Upper lobe of left lung (tissue), 6 donors: ENCODE measurements around the gene MC1R. TPM values are rescaled to one million over a fixed set of nuclear protein-coding genes. Genes with fewer than 3 reads are reported as not detected.
"Not testable (repeated sequence)": the region's sequence is repeated elsewhere in the genome, so short reads cannot be mapped to it uniquely, and the experiment has no call there.

ENCODE experiments used
- ATAC-seq, 2 donors: fragments of 200-7000 bp; cut with Tn5 transposase; one replicate each; pipeline ENCODE4 v1.9.1; 2022; ENCODE audit warnings: mild to moderate bottlenecking in 2 of 2, moderate library complexity in 2 of 2; ENCODE audit not compliant: low FRiP score in 2 of 2
- DNase-seq, 2 donors: peaks; one replicate each; pipeline ENCODE4 v3.0.0-alpha.2; 2019 to 2020
- H3K27ac ChIP-seq, 4 donors: fragments of 200-600 bp; sonication (generic); one replicate each; pipeline ENCODE4 v1.5.1; 2016 to 2019
- H3K27me3 ChIP-seq, 4 donors: fragments of 200-600 bp; sonication (generic); one replicate each; pipeline ENCODE4 v1.5.1; 2017 to 2019
- H3K36me3 ChIP-seq, 4 donors: fragments of 200-600 bp; sonication (generic); one replicate each; pipeline ENCODE4 v1.5.1; 2016 to 2019
- H3K4me1 ChIP-seq, 4 donors: fragments of 200-600 bp; sonication (generic); one replicate each; pipeline ENCODE4 v1.5.1; 2018 to 2019
- H3K4me3 ChIP-seq, 4 donors: fragments of 200-600 bp; sonication (generic); one replicate each; pipeline ENCODE4 v1.5.1; 2017 to 2019; ENCODE audit warnings: mild to moderate bottlenecking in 2 of 4, moderate library complexity in 1 of 4
- H3K9me3 ChIP-seq, 4 donors: fragments of 200-600 bp; sonication (generic); one replicate each; pipeline ENCODE4 v1.5.1; 2018 to 2019
- CTCF ChIP-seq, 6 experiments: fragments of 450-650 bp in 4 of 6; fragments of 200-600 bp in 2 of 6; sonication (generic) in 2 of 6; IDR thresholded peaks; one replicate each; pipeline ENCODE4 v1.5.1; 2016 to 2019; ENCODE audit warnings: antibody characterized with exemption in 6 of 6
- EP300 ChIP-seq, 4 donors: sonication (generic); formaldehyde crosslinking; IDR thresholded peaks; one replicate each; pipeline ENCODE4 v1.5.1; 2017; ENCODE audit warnings: antibody characterized with exemption in 4 of 4, control low read depth in 2 of 4
- POLR2A ChIP-seq, 4 donors: fragments of 450-650 bp; IDR thresholded peaks; one replicate each; pipeline ENCODE4 v1.5.1; 2016 to 2017; ENCODE audit warnings: antibody characterized with exemption in 4 of 4, mild to moderate bottlenecking in 2 of 4
- POLR2AphosphoS5 ChIP-seq, 2 donors: sonication (generic); formaldehyde crosslinking; IDR thresholded peaks; one replicate each; pipeline ENCODE4 v1.5.1; 2017; ENCODE audit warnings: antibody characterized with exemption in 2 of 2
- WGBS, 2 donors: methylation state at CpG; one replicate each; pipeline ENCODE4 v1.1.5; 2017 to 2018; 5-methylcytosine and 5-hydroxymethylcytosine counted together
- total RNA-seq, 6 donors: library from RNA; depleted of rRNA in 4 of 6; stranded (reverse); fragments of >200 nt in 4 of 6; gene quantifications; one replicate each; pipeline versions ENCODE4 v1.1.0 to v1.2.1, GENCODE V29; 2016 to 2021
- donor health status: DM: no; HTN: no; CAD: no; lungs with moderate emphysema.
- donor health status: DM: no; HTN: yes; CAD: no; lungs with severe emphysema.

The MC1R gene
- total RNA-seq, 6 donors from 2014 or later = 4.9 to 44.0 (median 7.0) TPM

- Histone ChIP-seq H3K36me3 (peaks cover 0 to 95% (median 37%) of the 10 kb centered on the region in 4 donors), H3K4me1 (peaks cover 0 to under 1% (median 0%) of the 10 kb centered on the region in 4 donors), H3K9me3 (no peaks in the 10 kb centered on the region), H3K27me3 (no peaks in the 10 kb centered on the region), H3K27ac (no peak overlapping the region), H3K4me3 (no peak overlapping the region)
- ATAC-seq = no peak
- no peak for TF ChIP-seq CTCF (IDR thresholded peaks at IDR 0.05)
- no peak for TF ChIP-seq POLR2AphosphoS5 (IDR thresholded peaks at IDR 0.05)
- TF ChIP-seq EP300 (IDR thresholded peaks at IDR 0.05) = no peak
- TF ChIP-seq POLR2A (IDR thresholded peaks at IDR 0.05) = no peak
- WGBS, 2 donors = 95 to 98% methylated on average over 18 to 22 of the region's 23 CpGs
- no peak for DNase-seq
Measured at GRCh38 chr16:89961920-89962319, 43.3 kb downstream of the MC1R start.

- Histone ChIP-seq H3K9me3 (no peaks in the 10 kb centered on the region), H3K4me1 (no peaks in the 10 kb centered on the region), H3K4me3 (no peak overlapping the region), H3K27me3 (no peaks in the 10 kb centered on the region), H3K27ac (no peak overlapping the region), H3K36me3 (peaks cover 0 to 85% (median 27%) of the 10 kb centered on the region in 4 donors)
- no peak for DNase-seq
- no peak for TF ChIP-seq CTCF (IDR thresholded peaks at IDR 0.05)
- no peak for ATAC-seq
- 84 to 88% methylated on average over 14 to 25 of the region's 26 CpGs for WGBS, 2 donors
Measured at GRCh38 chr16:89962754-89963498, 44.3 kb downstream of the MC1R start.

- no peak for DNase-seq
- H3K36me3 ChIP-seq = peaks cover 0 to 72% (median 22%) of the 10 kb centered on the region in 4 donors
- no peak for TF ChIP-seq POLR2A (IDR thresholded peaks at IDR 0.05)
- no peak overlapping the region for H3K27ac ChIP-seq
- H3K9me3 ChIP-seq = no peaks in the 10 kb centered on the region
- 95 to 97% methylated on average over 7 to 25 of the region's 25 CpGs for WGBS, 2 donors
- no peaks in the 10 kb centered on the region for H3K27me3 ChIP-seq
- peak in 1 of 2 donors; percentile 24 for ATAC-seq
- no peaks in the 10 kb centered on the region for H3K4me1 ChIP-seq
- no peak overlapping the region for H3K4me3 ChIP-seq
Measured at GRCh38 chr16:89964201-89964600, 45.5 kb downstream of the MC1R start.

- no peaks in the 10 kb centered on the region for H3K9me3 ChIP-seq
- H3K36me3 ChIP-seq = peaks cover 0 to 58% (median 20%) of the 10 kb centered on the region in 4 donors
- H3K27me3 ChIP-seq = no peaks in the 10 kb centered on the region
- H3K4me1 ChIP-seq = peaks cover 0 to 11% (median 0%) of the 10 kb centered on the region in 4 donors
- TF ChIP-seq POLR2A (IDR thresholded peaks at IDR 0.05) (no peak), EP300 (IDR thresholded peaks at IDR 0.05) (no peak), CTCF (IDR thresholded peaks at IDR 0.05) (no peak), POLR2AphosphoS5 (IDR thresholded peaks at IDR 0.05) (no peak)
- DNase-seq = no peak
- ATAC-seq = no peak
- H3K4me3 ChIP-seq = no peak overlapping the region
- H3K27ac ChIP-seq = no peak overlapping the region
- WGBS, 2 donors = 92 to 93% methylated on average over 22 to 25 of the region's 30 CpGs
Measured at GRCh38 chr16:89965447-89966225, 47.0 kb downstream of the MC1R start.

GRCh38 chr16:89966756-89967155, 48.1 kb downstream of the MC1R start:
- no peak overlapping the region for H3K4me3 ChIP-seq
- H3K36me3 ChIP-seq = peaks cover 0 to 47% (median 14%) of the 10 kb centered on the region in 4 donors
- no peaks in the 10 kb centered on the region for H3K9me3 ChIP-seq
- H3K27me3 ChIP-seq = no peaks in the 10 kb centered on the region
- no peak for ATAC-seq
- H3K4me1 ChIP-seq = peaks cover 10 to 22% (median 11%) of the 10 kb centered on the region in 4 donors
- TF ChIP-seq POLR2A (IDR thresholded peaks at IDR 0.05) (no peak), EP300 (IDR thresholded peaks at IDR 0.05) (no peak), CTCF (IDR thresholded peaks at IDR 0.05) (no peak), POLR2AphosphoS5 (IDR thresholded peaks at IDR 0.05) (no peak)
- 94 to 100% methylated on average over 2 to 9 of the region's 9 CpGs for WGBS, 2 donors
- peak overlapping the region in 1 of 4 donors; percentile 26 for H3K27ac ChIP-seq
- DNase-seq = no peak

- not testable (repeated sequence) for H3K27me3 ChIP-seq, ATAC-seq
Measured at GRCh38 chr16:89967436-89967835, 48.8 kb downstream of the MC1R start.

GRCh38 chr16:89968074-89968473, 49.4 kb downstream of the MC1R start:
- not testable (repeated sequence) for DNase-seq, H3K9me3 ChIP-seq, H3K4me3 ChIP-seq, H3K27me3 ChIP-seq, ATAC-seq
- Histone ChIP-seq H3K27ac (peak overlapping the region in 2 of 4 donors; percentile 14 to 36), H3K4me1 (peaks cover 12 to 28% (median 14%) of the 10 kb centered on the region in 4 donors), H3K36me3 (peaks cover 0 to 37% (median 12%) of the 10 kb centered on the region in 4 donors)
- WGBS, 2 donors = 92% methylated on average over 11 of the region's 11 CpGs

More at GRCh38 chr16:89967436-89967835, 48.8 kb downstream of the MC1R start:
- Histone ChIP-seq H3K27ac (peak overlapping the region in 2 of 4 donors; percentile 26 to 36), H3K36me3 (peaks cover 0 to 41% (median 12%) of the 10 kb centered on the region in 4 donors), H3K4me1 (peaks cover 12 to 27% (median 14%) of the 10 kb centered on the region in 4 donors)
- H3K4me3 ChIP-seq, H3K9me3 ChIP-seq, DNase-seq: not testable (repeated sequence)
- WGBS, 2 donors = 77 to 86% methylated on average over 5 of the region's 5 CpGs
